Activated naive CD8-positive, alpha-beta T cell treated with anti-CD3 and anti-CD28 coated beads for 36 hours (primary cell): ENCODE data around the gene PBX1. TPM values are rescaled to one million over a fixed set of nuclear protein-coding genes. Genes with fewer than 3 reads are reported as not detected.

ENCODE experiments used
- DNase-seq: peaks from one replicate; pipeline ENCODE4 v3.0.0; 2021
- H3K27ac Mint-ChIP-seq: one replicate; pipeline ENCODE4 v1.8.0; 2022; ENCODE audit warnings: mild to moderate bottlenecking, moderate library complexity, mixed read lengths
- H3K27me3 Mint-ChIP-seq: one replicate; pipeline ENCODE4 v1.8.0; 2022; ENCODE audit warnings: mild to moderate bottlenecking, mixed read lengths
- H3K36me3 Mint-ChIP-seq: one replicate; pipeline ENCODE4 v1.8.0; 2021; ENCODE audit warnings: mild to moderate bottlenecking, mixed read lengths
- H3K4me1 Mint-ChIP-seq: one replicate; pipeline ENCODE4 v1.8.0; 2021; ENCODE audit warnings: mixed read lengths
- H3K4me3 Mint-ChIP-seq: one replicate; pipeline ENCODE4 v1.8.0; 2022; ENCODE audit warnings: mild to moderate bottlenecking, moderate library complexity, mixed read lengths
- H3K9me3 Mint-ChIP-seq: one replicate; pipeline ENCODE4 v1.8.0; 2022; ENCODE audit warnings: mixed read lengths
- total RNA-seq, 2 experiments: library from RNA; stranded (reverse); gene quantifications; one replicate each; pipeline ENCODE4 v1.2.3, GENCODE V29; 2021

The PBX1 gene
- total RNA-seq, 2 experiments from 2014 or later, result 0.04 TPM; not detected in 1

DNA sequence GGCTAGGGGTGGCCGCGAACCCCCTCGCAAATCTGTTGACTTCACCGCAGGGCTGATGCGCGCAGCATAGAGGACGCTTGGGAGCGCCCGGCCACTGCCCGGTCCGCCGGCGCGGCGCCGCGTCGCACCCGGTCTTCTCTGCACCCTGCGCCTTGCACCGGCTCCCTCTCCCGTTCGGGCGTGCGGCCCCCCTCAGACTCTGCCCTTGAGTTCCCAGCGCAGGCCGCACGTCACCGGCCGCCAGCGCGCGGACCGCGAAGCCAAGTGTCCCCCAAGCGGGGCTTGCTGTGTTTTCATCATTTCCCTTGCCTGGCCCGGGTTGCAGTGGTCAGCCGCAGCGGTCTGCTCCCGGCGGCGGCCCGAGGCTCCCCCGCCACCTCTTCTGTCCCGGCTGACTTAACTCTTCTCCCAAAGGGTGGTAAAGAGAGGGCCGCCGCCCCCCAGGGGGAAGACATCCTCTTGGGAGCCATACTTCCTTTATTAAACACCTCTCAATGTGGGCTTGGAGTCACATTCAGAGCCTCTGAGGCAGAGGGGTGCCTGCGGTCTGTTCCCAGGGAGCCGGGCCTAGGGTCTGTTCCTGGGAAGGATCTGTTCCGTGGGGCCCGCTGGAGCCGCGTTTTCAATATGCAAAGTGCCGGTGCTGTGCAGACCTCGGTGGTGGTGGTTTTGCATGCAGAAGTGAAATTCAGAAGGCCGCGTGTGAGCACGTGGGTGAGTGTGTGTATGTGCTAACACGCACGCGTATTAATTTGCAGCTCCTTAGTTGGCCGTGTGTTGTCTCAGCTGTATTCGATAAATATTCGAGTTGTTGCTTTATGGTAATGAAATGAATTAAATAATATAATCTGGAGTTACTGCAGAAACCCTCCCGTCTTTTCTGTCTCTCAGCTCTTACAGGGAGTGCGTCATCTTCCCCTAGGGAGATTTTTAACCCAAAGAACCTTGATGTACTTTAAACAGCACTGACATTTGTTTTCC, 17.6 kb downstream of the PBX1 start:
- Mint-ChIP-seq H3K36me3 (no peaks in the 10 kb centered on the region), H3K4me1 (no peaks in the 10 kb centered on the region), H3K27me3 (no peaks in the 10 kb centered on the region)

DNA sequence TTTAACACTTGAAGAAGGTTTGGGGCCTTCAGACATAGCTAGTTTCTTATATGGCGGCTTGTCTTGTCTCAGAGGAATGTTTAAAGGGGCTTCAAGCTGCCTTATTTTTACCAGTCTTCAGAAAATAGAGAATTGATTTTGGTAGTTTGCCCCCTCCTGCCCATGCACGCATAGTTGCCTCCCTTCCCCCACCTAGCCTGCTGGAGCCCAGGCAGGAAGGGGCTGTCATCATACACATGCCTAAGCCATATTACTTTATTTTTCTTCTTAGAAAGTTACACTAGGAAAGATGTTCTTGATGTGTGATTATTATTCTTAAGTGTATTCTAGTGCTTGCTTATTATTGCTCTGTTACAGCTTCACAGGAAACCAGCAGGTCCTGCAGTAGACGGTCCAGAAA, 18.3 kb downstream of the PBX1 start:
- Mint-ChIP-seq H3K4me3 (no peak overlapping the region), H3K9me3 (peaks cover 1% of the 10 kb centered on the region), H3K4me1 (no peaks in the 10 kb centered on the region), H3K27ac (no peak overlapping the region), H3K27me3 (no peaks in the 10 kb centered on the region), H3K36me3 (no peaks in the 10 kb centered on the region)
- DNase-seq, result no peak

More for the DNA sequence above, 17.6 kb downstream of the PBX1 start:
- Mint-ChIP-seq H3K4me3 (no peak overlapping the region), H3K27ac (no peak overlapping the region), H3K9me3 (peaks cover 1% of the 10 kb centered on the region)
- DNase-seq, result no peak

DNA sequence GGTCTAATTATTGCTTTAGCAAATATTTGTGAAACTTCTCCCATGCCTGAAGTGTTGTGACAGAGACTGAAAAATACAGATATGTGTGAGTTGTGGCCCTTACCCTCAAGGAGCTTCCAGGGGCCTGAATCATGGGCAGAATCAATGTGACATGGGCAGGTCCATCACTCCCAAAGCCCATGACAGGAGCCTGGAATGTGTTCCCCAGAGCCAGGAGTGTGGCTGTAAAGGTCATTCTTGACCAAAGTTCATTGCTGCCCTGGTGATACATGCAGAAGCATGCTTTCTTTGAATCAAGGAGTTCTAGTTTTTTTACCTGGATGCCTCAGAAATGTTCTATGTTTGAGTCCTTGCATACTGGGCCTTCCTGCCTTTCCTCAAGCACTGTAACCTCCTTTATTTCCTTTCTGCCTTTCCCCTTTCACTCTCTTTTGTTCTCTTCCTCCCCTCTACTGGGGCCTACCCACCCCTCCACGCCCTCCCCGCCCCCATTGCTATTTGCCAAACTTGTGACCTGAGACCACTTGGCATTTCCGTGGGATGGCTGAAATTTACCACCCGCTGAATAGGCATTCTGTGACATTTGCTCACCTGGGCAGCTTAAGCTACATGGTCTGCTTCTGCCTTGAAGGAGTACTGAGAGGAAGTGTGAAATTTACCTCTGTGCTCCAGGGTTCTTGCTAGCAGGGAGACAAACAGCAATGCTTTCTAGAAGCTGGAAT, 19.7 kb downstream of the PBX1 start:
- Mint-ChIP-seq H3K27me3 (no peaks in the 10 kb centered on the region), H3K9me3 (peaks cover 1% of the 10 kb centered on the region), H3K4me1 (no peaks in the 10 kb centered on the region), H3K4me3 (no peak overlapping the region), H3K27ac (no peak overlapping the region), H3K36me3 (no peaks in the 10 kb centered on the region)
- no peak for DNase-seq

DNA sequence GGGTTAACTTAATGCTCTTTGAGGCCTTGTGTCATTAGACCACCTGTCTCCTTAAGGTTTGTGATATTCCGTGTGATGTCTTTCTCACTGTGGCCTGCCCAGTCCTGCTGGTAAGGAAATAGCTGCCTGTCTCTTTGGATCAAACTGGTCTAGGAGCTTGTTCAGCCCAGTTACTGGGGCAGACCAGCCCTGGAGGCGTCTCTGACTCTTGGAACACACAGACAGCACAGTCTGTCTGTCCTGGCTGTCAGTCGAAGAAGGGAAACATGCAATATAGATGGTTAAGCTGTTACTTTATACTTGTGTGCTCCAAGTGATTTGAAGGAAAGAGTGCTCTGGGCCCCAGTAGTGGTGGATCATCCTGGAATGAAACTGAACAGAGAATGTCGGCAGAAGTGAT, 20.4 kb downstream of the PBX1 start:
- Mint-ChIP-seq H3K9me3 (peaks cover 1% of the 10 kb centered on the region), H3K27ac (no peak overlapping the region), H3K4me1 (no peaks in the 10 kb centered on the region), H3K4me3 (no peak overlapping the region), H3K36me3 (no peaks in the 10 kb centered on the region), H3K27me3 (peaks cover 2% of the 10 kb centered on the region)
- no peak for DNase-seq

DNA sequence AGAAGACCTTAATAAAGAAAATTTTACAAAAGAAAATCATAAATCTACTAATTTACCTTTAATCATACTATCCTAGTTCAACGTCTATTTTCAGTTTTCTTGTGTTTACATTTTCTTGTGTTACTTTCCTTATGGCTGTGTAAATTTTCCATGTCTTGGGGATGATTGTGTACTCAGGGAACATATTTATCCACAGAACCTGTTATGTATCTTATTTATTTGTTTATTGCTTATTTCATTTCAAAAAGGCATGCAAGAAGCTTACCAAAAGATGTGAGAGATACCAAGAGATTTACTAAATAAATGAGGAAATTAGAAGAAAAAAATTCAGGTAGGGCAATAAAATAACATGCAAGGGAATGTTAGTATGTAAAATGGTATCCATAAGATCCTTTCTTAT, 22.8 kb downstream of the PBX1 start:
- no peaks in the 10 kb centered on the region for H3K4me1 Mint-ChIP-seq
- no peaks in the 10 kb centered on the region for H3K9me3 Mint-ChIP-seq

DNA sequence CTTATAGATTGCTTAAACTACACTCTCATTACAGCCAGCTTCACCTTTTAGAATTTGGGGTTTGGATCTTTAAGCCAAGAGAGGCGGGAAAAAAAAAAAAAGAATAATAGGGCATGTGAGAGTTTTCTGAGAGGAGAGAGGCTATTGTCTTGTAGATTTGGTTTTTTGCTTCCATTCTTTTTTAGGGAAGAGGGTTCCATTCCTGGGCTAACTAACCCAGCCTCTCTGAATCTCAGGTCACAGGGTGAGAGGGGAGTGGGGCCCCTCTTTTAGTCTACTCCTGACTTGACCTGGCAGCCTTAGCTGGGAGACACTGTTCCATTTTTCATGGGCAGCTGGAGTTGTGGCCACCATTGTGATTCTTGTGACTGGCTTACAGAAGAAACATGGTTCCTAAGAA, 24.2 kb downstream of the PBX1 start:
- Mint-ChIP-seq H3K4me1 (no peaks in the 10 kb centered on the region), H3K4me3 (no peak overlapping the region), H3K27ac (no peak overlapping the region), H3K36me3 (no peaks in the 10 kb centered on the region), H3K27me3 (peaks cover 11% of the 10 kb centered on the region), H3K9me3 (no peaks in the 10 kb centered on the region)
- DNase-seq, result no peak

More for the DNA sequence above, 22.8 kb downstream of the PBX1 start:
- no peak overlapping the region for H3K27ac Mint-ChIP-seq
- no peaks in the 10 kb centered on the region for H3K36me3 Mint-ChIP-seq
- DNase-seq, result no peak
- no peak overlapping the region for H3K4me3 Mint-ChIP-seq
- H3K27me3 Mint-ChIP-seq, result peaks cover 3% of the 10 kb centered on the region

DNA sequence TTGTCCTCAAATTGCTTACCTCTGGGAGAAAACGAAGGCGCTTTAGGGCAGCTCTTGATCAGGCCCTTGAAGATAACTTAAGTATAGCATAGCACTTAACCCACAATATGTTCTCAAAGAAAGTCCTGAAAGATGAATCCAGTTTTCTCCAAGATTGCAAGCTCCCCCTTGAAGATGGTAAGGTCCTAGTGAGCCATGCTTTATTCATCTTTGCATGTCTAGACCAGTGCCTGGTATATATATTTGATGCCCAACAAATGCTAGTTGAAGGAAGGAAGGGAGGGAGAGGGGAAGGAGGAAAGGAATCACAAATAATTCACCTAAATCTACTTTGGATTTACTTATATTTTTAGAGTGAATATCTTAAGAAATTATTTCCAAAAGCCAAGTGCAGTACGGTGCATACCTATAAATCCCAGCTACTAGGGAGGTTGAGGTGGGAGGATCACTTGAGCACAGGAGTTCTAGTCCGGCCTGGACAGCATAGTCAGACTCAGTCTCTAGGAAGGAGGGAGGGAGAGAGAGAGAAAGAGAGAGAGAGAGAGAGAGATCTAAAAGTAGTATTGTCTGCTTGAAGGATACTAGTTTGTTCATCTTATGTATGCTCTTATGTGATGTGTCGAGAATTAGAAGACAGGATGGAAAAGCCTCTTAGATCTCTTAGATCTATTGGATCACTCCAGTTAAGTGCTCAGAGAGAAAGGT, 25.0 kb downstream of the PBX1 start:
- Mint-ChIP-seq H3K36me3 (no peaks in the 10 kb centered on the region), H3K27ac (no peak overlapping the region), H3K4me1 (no peaks in the 10 kb centered on the region), H3K27me3 (peaks cover 18% of the 10 kb centered on the region), H3K4me3 (no peak overlapping the region), H3K9me3 (no peaks in the 10 kb centered on the region)
- DNase-seq, result no peak

DNA sequence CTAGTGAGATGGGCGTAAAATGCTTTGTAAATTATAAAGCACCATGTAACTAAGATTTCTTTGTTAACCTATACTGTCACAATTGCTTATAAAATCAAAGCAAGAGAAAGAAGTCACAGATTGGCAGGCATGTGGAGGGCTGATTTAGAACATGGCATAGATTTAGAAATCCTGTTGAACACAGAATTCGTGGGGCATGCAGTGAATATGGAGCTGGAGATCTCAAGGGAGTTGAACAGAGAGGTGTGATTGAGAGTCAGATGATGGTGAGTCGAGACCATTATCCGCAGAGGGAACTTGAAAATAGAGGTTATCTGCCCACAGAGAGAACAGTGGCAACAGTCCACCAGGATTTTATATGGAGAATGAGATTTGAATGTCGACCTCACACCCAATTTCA, 27.6 kb downstream of the PBX1 start:
- DNase-seq, result no peak
- no peak overlapping the region for H3K27ac Mint-ChIP-seq
- H3K36me3 Mint-ChIP-seq, result no peaks in the 10 kb centered on the region
- no peak overlapping the region for H3K4me3 Mint-ChIP-seq
- H3K4me1 Mint-ChIP-seq, result no peaks in the 10 kb centered on the region
- peaks cover 33% of the 10 kb centered on the region for H3K27me3 Mint-ChIP-seq
- H3K9me3 Mint-ChIP-seq, result no peaks in the 10 kb centered on the region

DNA sequence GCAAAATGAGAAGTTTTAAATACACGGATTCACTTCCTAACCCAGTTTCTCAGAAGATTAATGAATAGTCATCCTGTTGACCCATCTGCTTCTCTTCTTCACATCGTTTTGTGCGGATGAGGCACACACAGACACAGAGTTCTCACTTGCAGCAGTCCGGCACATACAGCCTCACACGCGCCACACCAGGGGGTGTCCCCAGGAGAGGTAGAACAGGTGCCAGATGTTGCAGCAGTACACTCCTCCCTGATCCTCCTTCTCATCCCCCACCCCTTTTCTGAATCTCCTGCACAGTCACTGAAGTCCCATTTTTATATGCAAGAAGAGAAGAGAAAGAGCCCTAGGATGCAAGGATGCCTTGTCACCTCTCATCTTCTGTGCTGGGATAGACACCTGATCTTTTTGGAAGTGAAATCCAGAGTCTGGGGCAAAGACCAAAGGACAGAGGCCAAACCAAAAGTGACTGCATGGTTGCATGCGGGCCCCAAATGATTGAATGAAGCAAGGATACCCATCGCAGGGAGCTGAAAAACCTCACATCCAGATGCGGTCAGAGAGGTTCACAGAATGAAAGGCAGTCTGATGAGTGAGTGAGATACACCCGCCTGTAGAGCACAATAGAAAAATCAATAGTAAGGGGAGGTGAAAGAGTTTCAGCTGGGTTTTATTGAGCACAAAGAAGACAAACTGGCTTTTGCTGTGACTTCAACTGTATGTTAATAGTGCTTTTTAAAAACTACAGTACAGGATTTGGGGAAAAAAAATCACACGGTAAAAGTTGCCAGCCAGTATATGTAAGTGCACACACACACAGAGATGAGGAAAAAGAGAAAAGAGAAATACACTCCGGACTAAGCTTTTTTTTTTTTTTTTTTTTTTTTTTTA, 28.9 kb downstream of the PBX1 start:
- no peak for DNase-seq
- Mint-ChIP-seq H3K4me3 (no peak overlapping the region), H3K36me3 (no peaks in the 10 kb centered on the region), H3K27me3 (peaks cover 33% of the 10 kb centered on the region), H3K27ac (no peak overlapping the region), H3K9me3 (no peaks in the 10 kb centered on the region), H3K4me1 (no peaks in the 10 kb centered on the region)

DNA sequence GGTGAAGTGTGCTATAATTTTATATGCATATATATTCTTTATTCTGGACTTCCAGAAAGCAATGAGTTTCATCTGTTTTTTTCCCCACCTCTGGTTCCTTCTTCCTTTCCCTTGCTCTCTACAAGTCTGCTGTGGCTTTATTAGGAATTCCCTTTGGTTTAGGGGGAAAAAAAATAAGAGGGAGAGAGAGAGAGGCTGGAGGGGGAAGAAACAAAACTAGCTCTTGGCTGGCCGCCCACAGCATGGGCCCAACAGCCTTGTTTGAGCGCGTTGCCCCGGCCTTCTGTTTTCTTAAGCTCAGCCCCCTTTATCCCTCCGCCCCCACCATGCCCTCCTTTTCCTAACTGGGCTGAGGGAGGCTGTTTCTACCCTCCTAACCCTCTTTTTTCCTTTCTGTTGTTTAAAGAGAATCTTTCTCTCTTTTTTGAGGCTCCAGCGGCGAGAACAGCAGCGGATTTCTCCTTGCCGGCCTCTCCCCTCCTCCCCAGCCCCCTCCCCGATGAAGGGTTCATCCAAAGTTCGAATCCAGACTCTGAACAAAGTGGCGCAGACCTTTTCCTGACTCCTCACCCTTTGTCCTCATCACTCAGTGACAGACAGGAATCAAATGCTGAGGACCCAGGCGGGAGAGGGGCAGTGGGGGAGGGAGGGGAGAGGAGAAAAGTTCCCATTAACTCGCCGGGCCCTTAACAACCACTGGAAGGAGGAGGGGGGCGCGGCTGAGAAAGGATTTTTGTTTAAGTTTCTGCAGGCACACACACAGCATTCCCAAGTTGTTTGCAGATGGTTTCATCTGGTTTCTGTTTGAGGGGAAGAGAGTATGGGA, 29.7 kb downstream of the PBX1 start:
- Mint-ChIP-seq H3K9me3 (no peaks in the 10 kb centered on the region), H3K27me3 (peaks cover 33% of the 10 kb centered on the region), H3K4me1 (no peaks in the 10 kb centered on the region), H3K27ac (no peak overlapping the region), H3K36me3 (no peaks in the 10 kb centered on the region), H3K4me3 (no peak overlapping the region)
- DNase-seq, result no peak

DNA sequence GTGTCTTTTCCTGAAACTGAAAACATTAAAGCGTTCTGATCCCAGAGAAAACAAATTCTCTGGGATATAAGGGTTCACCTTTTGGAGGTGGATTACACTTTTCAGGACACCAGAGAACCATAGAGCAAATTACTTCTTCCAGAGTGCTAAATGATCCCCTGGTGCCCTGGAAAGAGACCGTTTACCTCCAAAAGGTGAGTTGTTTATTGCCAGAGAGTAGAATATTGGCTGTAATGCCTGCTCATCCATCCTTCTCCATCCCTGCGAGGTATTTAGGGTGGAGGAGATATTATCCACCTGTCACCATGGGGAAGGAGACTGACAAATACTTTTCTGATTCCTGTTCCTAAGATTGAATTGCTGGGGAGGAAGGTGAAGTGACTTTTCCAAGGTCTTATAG, 30.4 kb downstream of the PBX1 start:
- H3K27ac Mint-ChIP-seq, result no peak overlapping the region
- H3K4me3 Mint-ChIP-seq, result no peak overlapping the region
- H3K27me3 Mint-ChIP-seq, result peaks cover 30% of the 10 kb centered on the region
- no peak for DNase-seq
- no peaks in the 10 kb centered on the region for H3K36me3 Mint-ChIP-seq
- H3K9me3 Mint-ChIP-seq, result no peaks in the 10 kb centered on the region
- no peaks in the 10 kb centered on the region for H3K4me1 Mint-ChIP-seq

DNA sequence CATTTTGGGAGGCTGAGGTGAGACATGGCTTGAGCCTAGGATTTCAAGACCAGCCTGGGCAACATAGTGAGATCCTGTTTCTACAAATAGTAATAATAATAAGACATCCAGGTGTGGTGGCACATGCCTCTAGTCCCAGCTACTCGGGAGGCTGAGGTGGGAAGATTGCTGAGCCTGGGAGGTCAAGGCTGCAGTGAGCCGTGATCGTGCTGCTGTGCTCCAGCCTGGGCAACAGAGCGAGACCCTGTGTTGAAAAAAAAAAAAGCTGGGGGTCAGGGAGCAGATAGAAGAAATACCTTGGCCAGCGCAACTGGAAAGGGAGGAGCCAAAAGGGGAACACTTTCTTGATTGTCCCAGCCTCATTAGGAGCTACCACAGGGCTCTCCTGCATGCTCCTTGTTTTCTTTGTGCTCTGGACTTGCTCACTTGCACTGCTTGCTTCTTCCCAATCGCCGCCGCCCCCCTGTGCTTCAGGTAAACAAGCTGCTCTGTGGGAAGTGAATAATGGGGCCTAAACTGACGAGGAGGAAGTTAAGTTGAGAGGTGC, 31.1 kb downstream of the PBX1 start:
- Mint-ChIP-seq H3K9me3 (no peaks in the 10 kb centered on the region), H3K4me3 (no peak overlapping the region), H3K27me3 (peaks cover 29% of the 10 kb centered on the region), H3K4me1 (no peaks in the 10 kb centered on the region), H3K36me3 (no peaks in the 10 kb centered on the region), H3K27ac (no peak overlapping the region)
- no peak for DNase-seq

DNA sequence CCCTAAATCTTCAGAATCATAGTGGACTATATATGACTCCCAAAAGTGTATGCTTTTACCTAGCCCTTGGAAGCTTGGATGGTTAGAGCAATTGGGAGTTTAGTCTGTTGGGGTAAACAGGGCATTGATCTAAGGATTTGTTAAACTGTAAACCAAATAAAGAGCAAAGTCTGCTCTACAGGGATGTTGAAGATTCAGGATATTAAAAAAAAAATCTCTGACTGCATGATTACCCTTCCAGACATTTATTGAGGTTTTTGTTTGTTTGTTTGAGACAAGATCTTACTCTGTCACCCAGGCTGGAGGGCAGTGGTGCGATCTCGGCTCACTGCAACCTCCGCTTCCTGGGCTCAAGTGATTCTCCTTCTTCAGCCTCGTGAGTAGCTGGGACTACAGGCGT, 31.6 kb downstream of the PBX1 start:
- no peaks in the 10 kb centered on the region for H3K4me1 Mint-ChIP-seq
- no peak for DNase-seq
- H3K9me3 Mint-ChIP-seq, result no peaks in the 10 kb centered on the region
- H3K4me3 Mint-ChIP-seq, result no peak overlapping the region
- H3K36me3 Mint-ChIP-seq, result no peaks in the 10 kb centered on the region
- H3K27me3 Mint-ChIP-seq, result peaks cover 29% of the 10 kb centered on the region
- no peak overlapping the region for H3K27ac Mint-ChIP-seq
